Activated CD4-positive, alpha-beta T cell treated with anti-CD3 and anti-CD28 coated beads, Interleukin-2, Interleukin-4, amounts not matched to agents 100 ng/mL and 50 ng/mL, durations not matched to agents 16 hours and 8 hours (primary cell): ENCODE results near the gene PCYT1B.
A peak's percentile ranks its signal among the peaks of the same experiment; 100 is the strongest.

Source experiments
- DNase-seq: peaks from one replicate; pipeline ENCODE4 v3.0.0-alpha.2; 2020; ENCODE audit warnings: low spot score

Gene PCYT1B

DNA sequence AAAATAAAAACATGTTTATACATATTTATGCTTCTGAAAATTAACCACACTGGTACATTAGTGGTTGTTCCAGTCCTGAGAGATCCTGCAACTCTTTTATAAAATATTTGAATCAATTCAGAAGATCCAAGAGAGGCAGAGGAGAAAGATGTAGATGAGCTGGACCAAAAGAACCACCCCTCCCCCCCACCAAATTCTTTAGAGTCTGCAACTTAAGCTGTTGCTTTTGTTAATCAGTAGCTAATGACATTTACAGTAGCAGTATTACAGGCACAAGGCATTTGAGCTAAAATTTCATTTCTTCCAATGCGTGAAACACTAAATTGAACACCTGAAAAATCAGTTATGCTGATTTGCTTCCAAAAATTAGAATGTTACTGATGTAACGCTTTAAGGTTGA, 120.5 kb downstream of the PCYT1B start:
- DNase-seq, result no peak

DNA sequence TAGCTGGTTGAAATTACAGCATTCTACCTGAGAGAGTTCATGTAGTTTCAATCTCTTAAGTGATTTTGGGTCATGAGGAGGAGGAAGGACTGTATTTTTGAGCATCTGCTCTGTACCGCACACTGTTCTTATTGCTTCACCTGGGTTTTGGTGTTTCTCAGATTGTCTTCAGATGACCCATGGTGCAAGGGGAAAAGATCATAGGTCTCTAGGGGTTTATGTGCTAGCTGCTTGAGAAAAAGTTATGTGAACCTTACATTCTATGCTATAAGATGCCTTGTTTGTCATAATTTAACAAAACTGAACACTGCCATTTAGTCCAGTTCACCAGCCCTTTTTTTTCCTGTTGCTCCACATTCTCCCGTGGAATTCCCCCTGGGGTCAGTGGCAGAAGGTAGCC, 121.7 kb downstream of the PCYT1B start:
- DNase-seq, result no peak

DNA sequence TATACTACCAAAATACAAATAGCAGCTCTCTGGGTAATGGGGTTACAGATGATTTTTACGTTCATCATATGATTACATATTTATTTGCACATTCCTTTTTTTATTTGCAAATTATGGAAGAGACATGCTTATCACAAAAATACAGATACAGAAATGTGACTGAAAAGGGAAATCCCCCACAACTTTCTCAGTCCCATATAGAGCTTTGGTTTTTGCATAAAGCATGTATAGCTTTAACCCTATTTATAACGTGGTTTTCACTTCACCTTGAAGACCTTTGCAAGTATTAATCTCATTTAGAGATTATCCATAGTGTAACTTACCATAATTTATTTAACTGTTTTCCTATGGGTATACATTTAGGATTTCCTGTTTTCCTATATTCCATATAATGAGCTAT, 126.7 kb downstream of the PCYT1B start:
- no peak for DNase-seq

DNA sequence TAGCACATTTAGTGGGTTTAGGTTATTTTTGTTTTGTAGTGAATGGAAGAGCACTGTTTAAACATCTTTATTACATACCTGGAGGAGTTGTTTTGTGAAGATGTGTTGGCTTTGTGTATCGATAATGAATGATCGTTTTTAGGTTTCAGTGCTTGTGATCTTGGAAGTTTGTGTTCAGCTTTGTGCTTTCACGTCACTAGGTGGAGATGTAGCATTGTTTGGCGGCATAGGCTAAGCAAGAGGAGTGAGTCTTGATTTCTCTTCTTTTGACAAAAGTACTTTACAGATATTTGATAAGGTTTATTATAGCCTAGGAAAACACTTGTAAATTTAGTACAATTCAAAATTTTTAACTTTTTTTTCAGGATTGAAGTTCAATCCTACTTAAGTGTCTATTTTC, 131.7 kb downstream of the PCYT1B start:
- no peak for DNase-seq

DNA sequence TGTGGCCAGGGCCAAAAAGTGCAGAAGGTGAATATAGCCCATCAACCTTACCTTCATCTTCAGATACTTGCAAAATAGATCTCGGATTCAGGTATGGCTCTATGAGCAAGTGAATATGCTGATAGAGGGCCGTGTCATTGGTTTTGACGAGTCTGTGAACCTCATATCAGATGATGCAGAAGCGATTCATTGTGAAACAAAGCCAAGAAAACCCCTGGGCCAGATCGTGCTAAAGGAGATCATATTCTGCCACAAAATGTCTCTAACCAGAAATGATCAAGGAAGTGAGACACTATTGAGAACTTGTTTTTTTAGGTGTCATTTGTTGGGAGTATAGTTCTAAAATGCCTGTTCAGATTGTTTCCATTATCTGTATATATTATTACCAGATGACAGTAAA, 133.7 kb downstream of the PCYT1B start:
- DNase-seq, result peak; percentile 82

DNA sequence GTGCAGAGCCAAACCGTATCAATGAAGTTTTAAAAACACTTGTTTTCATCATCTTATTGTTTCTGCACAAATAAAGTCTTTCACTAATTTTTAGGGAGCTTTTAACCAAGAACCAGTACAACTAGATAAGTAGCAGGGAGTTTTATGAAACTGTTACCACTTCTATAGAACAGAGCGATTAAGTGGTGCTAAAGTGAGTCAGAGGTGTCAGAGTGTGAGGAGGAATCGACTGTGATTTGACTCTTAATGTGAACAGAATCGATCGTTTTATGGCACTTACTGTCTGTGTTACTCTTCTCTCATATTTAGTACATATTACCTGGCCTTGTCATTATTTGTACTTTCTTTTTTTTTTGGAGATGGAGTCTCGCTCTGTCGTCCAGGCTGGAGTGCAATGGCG, 138.8 kb downstream of the PCYT1B start:
- DNase-seq, result peak; percentile 21
